DOHH2 (cell line): ENCODE results near the gene MYBPH.

ENCODE experiments used
- EZH2phosphoT487 ChIP-seq: fragments of 200-600 bp; sonication (generic); IDR thresholded peaks from 2 replicates; pipeline ENCODE4 v1.6.1; 2017; ENCODE audit warnings: borderline replicate concordance, mild to moderate bottlenecking, antibody characterized with exemption, low read length, moderate library complexity, mixed read lengths
- TF ChIP-seq, protein P1 (sequence below): fragments of 200-600 bp; sonication (generic); IDR thresholded peaks from one replicate; pipeline ENCODE4 v1.5.1; 2014; ENCODE audit warnings: antibody characterized with exemption, mild to moderate bottlenecking, low read depth, low read length; ENCODE audit not compliant: poor library complexity, severe bottlenecking

DNA sequence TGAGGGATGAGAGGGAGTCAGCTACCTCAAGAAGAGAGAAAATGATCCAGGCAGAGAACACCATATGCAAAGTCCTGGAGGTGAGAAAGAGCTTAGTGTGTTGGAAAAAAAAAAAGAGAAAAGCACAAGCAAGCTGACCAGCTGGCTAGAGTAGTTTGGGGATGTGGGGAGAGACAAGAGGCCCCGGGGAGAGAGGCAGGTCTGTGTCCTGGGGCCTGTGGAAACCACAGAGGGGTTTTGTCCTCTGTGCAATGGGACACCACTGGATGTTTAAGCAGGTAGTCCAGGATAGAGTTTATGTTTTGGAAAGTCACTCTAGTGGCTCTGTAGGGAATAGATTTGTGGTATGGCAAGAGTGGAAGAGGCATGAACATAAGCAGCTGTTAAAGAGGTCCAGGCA lies 25.3 kb upstream of the MYBPH start:
- TF ChIP-seq, protein P1, sequence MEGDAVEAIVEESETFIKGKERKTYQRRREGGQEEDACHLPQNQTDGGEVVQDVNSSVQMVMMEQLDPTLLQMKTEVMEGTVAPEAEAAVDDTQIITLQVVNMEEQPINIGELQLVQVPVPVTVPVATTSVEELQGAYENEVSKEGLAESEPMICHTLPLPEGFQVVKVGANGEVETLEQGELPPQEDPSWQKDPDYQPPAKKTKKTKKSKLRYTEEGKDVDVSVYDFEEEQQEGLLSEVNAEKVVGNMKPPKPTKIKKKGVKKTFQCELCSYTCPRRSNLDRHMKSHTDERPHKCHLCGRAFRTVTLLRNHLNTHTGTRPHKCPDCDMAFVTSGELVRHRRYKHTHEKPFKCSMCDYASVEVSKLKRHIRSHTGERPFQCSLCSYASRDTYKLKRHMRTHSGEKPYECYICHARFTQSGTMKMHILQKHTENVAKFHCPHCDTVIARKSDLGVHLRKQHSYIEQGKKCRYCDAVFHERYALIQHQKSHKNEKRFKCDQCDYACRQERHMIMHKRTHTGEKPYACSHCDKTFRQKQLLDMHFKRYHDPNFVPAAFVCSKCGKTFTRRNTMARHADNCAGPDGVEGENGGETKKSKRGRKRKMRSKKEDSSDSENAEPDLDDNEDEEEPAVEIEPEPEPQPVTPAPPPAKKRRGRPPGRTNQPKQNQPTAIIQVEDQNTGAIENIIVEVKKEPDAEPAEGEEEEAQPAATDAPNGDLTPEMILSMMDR, result no peak
- TF ChIP-seq EZH2phosphoT487, result no peak
